Ovary (tissue), 3 donors: ENCODE measurements around the gene ACSF3.

Source experiments
- EP300 ChIP-seq: sonication (generic); formaldehyde crosslinking; IDR thresholded peaks from one replicate; pipeline ENCODE4 v1.6.1; 2017; ENCODE audit warnings: antibody characterized with exemption
- POLR2A ChIP-seq: fragments of 450-650 bp; IDR thresholded peaks from one replicate; pipeline ENCODE4 v1.6.1; 2017; ENCODE audit warnings: antibody characterized with exemption, mild to moderate bottlenecking, moderate library complexity
- TF ChIP-seq, protein P1 (sequence below), 3 donors: fragments of 450-650 bp in 2 of 3; fragments of 200-600 bp in 1 of 3; IDR thresholded peaks; one replicate each; pipeline versions ENCODE4 v1.5.1 to v1.8.0; 2016 to 2022; ENCODE audit warnings: antibody characterized with exemption in 3 of 3, mild to moderate bottlenecking in 1 of 3
- donor health status: DM: no; HTN: no; CAD: no.

DNA sequence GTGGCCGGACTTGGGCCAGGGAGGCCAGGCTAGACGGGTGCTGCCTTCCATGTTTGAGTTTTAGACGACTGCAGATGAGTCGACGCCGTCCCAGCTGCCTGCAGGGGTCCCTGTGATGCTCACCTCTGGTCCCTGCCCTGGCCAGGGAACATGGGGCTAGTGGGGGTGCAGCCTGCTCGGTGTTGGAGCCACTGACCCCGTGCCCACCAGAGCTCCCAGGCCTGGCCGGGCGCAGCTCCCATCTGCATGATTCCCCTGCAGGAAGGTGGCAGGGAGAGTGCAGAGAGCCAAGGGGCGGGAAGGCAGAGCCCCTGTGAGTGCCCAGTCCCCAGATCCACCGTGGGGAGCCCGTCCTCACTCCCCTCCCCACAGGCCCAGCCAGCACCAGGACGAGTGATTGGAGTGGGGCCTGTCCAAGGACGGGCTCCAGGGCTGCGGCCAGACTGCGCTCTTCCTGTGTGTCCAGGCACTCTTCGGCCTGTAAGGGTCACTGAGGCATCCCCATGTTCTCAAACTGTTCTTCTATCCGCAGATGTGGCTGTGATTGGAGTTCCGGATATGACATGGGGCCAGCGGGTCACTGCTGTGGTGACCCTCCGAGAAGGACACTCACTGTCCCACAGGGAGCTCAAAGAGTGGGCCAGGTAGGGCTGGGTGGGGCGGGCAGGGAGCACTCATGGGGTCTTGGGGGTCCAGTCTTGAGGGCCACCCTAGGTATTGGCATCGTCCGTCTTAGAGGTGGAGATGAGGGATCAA, 51.9 kb downstream of the ACSF3 start:
- TF ChIP-seq, protein P1, sequence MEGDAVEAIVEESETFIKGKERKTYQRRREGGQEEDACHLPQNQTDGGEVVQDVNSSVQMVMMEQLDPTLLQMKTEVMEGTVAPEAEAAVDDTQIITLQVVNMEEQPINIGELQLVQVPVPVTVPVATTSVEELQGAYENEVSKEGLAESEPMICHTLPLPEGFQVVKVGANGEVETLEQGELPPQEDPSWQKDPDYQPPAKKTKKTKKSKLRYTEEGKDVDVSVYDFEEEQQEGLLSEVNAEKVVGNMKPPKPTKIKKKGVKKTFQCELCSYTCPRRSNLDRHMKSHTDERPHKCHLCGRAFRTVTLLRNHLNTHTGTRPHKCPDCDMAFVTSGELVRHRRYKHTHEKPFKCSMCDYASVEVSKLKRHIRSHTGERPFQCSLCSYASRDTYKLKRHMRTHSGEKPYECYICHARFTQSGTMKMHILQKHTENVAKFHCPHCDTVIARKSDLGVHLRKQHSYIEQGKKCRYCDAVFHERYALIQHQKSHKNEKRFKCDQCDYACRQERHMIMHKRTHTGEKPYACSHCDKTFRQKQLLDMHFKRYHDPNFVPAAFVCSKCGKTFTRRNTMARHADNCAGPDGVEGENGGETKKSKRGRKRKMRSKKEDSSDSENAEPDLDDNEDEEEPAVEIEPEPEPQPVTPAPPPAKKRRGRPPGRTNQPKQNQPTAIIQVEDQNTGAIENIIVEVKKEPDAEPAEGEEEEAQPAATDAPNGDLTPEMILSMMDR (IDR thresholded peaks at IDR 0.05), result no peak
- TF ChIP-seq POLR2A (no peak), EP300 (no peak)
